GM12865 (cell line): ENCODE results near the gene CKAP5.

Experiments used
- DNase-seq: peaks from one replicate; pipeline ENCODE4 v3.0.0; 2010; ENCODE audit warnings: low read depth
- H3K4me3 ChIP-seq: 2 replicates; pipeline ENCODE4 v1.5.1; 2011; ENCODE audit warnings: mild to moderate bottlenecking, low read depth, low read length, control low read depth
- TF ChIP-seq, protein P1 (sequence below): IDR thresholded peaks from 2 replicates; pipeline ENCODE4 v1.5.1; 2011; ENCODE audit warnings: low read length, control low read depth, low read depth, inconsistent platforms; ENCODE audit not compliant: insufficient read depth; ENCODE audit errors: missing control alignments

CKAP5 gene

DNA sequence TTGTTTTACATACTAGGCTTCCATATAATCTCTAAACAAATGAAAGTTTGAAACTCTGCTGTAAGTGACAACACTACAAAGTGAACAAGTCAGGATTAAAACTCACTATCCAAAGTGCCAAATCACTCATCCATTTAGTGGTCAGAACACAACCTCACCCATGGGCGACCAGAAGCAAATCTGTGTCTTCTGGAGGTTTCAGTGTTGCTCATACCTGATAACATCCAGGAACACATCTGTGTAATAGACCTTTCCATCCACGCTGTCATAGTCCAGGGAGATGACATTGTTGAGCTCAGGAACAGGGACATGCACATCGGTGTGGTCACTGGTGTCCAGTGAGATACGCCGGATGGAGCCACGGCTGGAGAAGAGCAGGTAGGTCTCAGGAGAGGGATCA, 28.5 kb upstream of the CKAP5 start:
- no peak overlapping the region for H3K4me3 ChIP-seq
- DNase-seq: no peak
- TF ChIP-seq, protein P1, sequence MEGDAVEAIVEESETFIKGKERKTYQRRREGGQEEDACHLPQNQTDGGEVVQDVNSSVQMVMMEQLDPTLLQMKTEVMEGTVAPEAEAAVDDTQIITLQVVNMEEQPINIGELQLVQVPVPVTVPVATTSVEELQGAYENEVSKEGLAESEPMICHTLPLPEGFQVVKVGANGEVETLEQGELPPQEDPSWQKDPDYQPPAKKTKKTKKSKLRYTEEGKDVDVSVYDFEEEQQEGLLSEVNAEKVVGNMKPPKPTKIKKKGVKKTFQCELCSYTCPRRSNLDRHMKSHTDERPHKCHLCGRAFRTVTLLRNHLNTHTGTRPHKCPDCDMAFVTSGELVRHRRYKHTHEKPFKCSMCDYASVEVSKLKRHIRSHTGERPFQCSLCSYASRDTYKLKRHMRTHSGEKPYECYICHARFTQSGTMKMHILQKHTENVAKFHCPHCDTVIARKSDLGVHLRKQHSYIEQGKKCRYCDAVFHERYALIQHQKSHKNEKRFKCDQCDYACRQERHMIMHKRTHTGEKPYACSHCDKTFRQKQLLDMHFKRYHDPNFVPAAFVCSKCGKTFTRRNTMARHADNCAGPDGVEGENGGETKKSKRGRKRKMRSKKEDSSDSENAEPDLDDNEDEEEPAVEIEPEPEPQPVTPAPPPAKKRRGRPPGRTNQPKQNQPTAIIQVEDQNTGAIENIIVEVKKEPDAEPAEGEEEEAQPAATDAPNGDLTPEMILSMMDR: no peak

DNA sequence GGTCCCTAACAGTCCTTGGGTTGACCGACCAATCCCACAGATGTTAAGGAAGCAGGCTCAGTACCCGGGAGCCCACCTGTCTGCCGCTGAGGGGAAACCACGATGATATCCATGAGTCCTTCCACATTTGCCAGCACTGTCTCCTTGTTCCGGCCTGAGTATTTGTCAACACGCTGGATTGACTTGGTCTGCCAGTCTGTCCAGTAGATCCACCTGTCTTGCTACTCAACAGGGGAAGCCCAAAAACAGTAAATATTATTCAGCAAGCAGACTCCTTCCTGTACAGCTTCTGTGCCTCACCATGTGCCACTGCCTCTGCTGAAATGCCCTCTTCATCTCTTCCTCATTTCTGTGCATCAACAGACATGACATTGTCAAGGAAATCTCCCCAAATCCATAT, 22.8 kb upstream of the CKAP5 start:
- TF ChIP-seq, protein P1: no peak
- H3K4me3 ChIP-seq: no peak overlapping the region
- no peak for DNase-seq

DNA sequence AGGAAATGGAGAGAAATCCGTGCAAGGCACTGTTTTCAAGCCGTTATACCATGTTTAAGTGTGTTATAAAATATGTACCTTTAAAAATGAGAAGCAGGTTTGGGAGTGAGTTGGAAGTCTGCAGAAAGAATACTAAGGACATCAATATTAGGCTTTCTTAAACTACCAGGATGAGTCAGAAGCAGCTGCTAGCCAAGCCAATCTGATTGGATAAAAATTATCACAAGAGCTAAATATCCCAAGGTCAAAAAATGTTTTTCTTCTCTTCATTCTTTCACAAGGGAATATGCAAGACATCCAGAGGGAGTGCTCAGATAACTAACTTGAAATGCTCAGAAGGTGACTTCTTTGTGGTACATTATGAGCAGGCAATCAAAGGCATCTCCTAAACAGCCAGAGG, 19.3 kb upstream of the CKAP5 start:
- TF ChIP-seq, protein P1: no peak
- H3K4me3 ChIP-seq: no peak overlapping the region
- DNase-seq: no peak

DNA sequence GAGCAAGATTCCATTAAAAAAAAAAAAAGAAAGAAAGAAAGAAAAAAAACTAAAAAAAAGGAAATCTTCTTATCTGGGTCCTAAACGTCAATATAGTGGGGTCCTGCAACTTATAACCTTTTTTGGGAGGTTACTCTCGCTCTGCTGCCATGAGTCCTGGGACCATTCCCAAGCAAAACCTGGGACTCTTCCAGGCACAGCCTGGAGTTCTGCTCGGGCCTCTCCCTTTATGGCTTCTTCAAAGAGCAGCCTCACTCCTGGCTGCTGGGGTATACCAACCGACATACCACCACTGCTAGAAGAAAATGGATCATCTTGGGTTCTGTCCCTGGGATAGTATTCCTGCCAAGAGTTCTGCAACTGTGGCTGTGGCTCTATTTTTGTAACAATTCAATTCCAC, 14.1 kb upstream of the CKAP5 start:
- no peak for DNase-seq
- H3K4me3 ChIP-seq: no peak overlapping the region
- TF ChIP-seq, protein P1: no peak

DNA sequence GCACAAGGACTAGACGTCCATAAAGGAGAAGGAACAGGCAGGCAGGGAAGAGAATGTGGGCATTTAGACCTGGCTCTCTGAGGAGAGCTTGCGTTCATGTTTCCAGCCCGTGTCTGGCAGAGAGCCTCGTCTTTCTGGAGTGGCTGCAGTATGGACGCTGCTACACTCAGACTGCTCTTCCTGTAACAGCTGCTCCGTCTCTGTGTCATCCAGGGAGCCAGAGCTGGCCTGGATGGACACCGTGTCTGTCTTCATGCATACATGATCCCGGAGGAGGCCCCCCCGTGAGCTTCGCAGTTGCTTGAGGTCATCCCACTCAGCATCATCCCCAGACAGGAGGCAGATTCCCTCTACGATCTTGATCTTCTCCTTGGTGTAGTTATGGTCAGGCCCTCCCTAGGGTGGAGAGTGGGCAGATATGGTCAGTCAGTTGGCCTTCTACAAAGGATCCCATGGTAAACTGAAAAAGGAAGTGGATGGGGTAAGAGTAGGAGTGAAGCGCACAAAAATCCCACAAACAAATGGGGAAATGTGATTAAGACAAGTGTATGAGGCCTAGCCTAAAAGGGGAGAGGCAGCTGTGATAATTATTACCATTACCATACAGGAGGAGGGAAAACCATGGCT, 13.0 kb upstream of the CKAP5 start:
- no peak overlapping the region for H3K4me3 ChIP-seq
- DNase-seq: no peak
- TF ChIP-seq, protein P1: no peak

DNA sequence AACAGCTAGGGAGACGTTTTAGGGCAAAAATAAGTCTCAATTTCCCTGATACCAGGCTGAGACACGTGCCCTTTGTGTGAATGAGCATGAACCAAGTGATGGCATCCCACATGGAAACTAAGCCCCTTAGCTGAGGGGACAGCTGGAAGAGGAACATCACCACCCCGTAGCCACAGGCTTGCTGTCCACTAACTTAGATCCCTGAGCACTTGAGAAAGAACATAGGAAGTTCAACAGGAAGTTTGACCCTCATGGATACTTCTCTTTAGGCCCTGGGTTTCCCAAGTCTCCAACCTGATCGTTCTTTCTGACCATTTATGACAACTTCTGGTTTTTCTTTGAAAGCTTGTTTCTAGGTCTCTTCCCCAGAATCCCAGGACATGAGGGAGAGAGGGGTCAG, 11.6 kb upstream of the CKAP5 start:
- TF ChIP-seq, protein P1: no peak
- no peak for DNase-seq
- no peak overlapping the region for H3K4me3 ChIP-seq
